GM19238 (cell line): ENCODE data around the gene ANO5.

Source experiments
- DNase-seq: peaks from one replicate; pipeline ENCODE4 v3.0.0; 2011; ENCODE audit warnings: low spot score; ENCODE audit not compliant: insufficient read length

The ANO5 gene, protein sequence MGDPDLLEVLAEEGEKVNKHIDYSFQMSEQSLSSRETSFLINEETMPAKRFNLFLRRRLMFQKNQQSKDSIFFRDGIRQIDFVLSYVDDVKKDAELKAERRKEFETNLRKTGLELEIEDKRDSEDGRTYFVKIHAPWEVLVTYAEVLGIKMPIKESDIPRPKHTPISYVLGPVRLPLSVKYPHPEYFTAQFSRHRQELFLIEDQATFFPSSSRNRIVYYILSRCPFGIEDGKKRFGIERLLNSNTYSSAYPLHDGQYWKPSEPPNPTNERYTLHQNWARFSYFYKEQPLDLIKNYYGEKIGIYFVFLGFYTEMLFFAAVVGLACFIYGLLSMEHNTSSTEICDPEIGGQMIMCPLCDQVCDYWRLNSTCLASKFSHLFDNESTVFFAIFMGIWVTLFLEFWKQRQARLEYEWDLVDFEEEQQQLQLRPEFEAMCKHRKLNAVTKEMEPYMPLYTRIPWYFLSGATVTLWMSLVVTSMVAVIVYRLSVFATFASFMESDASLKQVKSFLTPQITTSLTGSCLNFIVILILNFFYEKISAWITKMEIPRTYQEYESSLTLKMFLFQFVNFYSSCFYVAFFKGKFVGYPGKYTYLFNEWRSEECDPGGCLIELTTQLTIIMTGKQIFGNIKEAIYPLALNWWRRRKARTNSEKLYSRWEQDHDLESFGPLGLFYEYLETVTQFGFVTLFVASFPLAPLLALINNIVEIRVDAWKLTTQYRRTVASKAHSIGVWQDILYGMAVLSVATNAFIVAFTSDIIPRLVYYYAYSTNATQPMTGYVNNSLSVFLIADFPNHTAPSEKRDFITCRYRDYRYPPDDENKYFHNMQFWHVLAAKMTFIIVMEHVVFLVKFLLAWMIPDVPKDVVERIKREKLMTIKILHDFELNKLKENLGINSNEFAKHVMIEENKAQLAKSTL

DNA sequence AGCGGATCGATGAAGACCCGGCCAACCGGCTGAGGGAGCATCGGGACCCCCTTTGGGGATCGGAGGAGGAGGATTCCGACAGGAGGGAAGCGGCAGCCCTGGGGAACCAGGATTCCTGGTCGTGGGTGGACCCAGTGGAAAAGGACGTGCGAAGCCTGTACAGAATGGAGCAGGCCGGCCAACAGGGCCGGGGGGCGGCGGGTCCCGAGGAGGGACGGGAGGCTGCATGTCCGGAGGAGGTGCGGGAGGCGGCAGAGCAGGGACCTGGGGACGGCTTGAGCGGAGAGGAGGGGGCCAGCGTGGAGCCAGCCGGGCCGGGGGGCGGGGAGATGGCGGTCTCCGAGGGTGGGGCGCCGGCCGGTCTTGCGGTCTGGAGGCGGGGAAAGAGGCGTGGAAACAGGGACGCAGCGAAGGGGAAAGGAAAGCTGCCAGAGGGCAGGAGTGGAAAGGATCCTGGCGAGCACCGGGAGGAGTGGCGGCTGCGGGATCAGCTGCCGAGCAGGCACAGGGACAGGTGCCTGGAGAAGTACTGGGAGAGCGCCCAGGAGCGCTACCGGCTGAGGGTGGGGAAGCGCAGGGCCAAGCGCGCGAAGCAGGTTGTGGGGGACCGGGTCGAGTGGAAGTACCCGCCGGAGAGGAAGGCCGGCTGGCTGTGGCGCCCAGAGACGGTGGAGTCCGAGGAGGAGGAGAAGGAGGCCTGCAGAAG lies at the start of gene ANO5:
ANO5 (plus strand) TSS at position 444 of the 706 bp plus-strand sequence. CDS start 408 bp downstream, outside the sequence.
- DNase-seq = peak; percentile 40

- DNase-seq = no peak
These were observed 41.2 kb upstream of the ANO5 start for GRCh38 chr11:22151649-22152197.

DNA sequence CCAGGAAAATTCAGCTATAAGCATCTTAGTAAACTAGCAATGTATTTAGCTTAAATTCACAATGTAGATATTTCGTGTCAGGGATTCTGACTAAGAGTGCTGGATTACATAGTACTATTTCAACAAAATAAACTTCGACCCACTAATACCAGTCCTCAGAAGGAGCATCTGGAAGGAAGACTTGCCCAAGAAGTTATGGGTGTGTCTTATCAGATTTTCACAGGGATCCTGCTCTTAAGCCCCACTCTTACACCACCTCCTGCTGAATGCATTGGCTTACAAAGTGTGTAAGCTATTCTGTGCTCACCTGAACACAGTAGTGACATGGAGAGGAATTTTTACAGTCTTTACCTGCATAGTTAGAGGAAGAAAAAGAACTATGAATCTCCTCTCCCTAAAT lies 35.4 kb upstream of the ANO5 start:
- no peak for DNase-seq

DNA sequence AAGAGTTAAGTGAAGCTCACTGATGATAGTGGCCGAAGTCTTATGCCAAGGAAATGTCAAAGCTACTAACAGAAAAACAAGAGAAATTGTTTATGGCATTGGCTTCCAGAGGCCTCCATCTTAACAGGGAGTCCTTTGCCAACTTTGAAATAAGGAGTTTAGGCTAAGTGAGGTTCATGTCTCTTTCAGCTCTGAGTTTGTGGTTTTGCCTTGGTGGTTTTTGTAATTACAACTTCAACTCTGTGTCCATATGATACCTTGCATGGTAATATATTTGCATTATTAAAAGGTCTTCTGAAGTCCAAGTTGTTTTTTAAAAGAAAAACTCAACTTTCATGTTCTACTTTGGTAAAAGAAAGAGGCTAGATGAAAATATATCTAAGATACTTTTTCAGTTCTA lies 31.4 kb upstream of the ANO5 start:
- no peak for DNase-seq

- DNase-seq = no peak
These were observed 30.1 kb upstream of the ANO5 start for GRCh38 chr11:22162756-22163155.

GRCh38 chr11:22163394-22163797 lies 29.5 kb upstream of the ANO5 start:
- no peak for DNase-seq

GRCh38 chr11:22165087-22165486 lies 27.8 kb upstream of the ANO5 start:
- no peak for DNase-seq

GRCh38 chr11:22165759-22166513 lies 26.9 kb upstream of the ANO5 start:
- DNase-seq = no peak

GRCh38 chr11:22169833-22170232 lies 23.1 kb upstream of the ANO5 start:
- no peak for DNase-seq

- no peak for DNase-seq
These were observed 19.4 kb upstream of the ANO5 start for GRCh38 chr11:22173532-22173931.

GRCh38 chr11:22177186-22177585 lies 15.7 kb upstream of the ANO5 start:
- DNase-seq = no peak

GRCh38 chr11:22179626-22180025 lies 13.3 kb upstream of the ANO5 start:
- DNase-seq = no peak

- DNase-seq = no peak
These were observed 12.8 kb upstream of the ANO5 start for GRCh38 chr11:22180131-22180530.

DNA sequence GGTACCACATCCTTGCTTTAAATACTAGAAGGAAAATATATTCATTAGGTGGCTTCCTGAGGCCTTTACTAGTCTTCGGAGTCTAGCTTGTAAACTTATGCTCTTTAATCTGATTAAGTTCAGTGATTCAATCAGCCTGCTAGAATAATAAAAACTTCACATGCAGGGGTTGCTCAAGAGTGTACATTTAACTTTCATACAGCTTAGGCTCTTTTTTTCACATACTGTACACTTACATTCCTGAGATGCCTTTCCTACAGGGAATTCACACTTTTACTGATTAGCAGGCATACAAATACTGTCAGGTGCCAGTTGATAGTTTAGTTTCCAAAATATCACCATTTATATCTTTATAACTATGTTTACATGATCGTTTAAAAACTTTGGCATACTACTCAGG lies 3.2 kb upstream of the ANO5 start:
- DNase-seq = no peak

DNA sequence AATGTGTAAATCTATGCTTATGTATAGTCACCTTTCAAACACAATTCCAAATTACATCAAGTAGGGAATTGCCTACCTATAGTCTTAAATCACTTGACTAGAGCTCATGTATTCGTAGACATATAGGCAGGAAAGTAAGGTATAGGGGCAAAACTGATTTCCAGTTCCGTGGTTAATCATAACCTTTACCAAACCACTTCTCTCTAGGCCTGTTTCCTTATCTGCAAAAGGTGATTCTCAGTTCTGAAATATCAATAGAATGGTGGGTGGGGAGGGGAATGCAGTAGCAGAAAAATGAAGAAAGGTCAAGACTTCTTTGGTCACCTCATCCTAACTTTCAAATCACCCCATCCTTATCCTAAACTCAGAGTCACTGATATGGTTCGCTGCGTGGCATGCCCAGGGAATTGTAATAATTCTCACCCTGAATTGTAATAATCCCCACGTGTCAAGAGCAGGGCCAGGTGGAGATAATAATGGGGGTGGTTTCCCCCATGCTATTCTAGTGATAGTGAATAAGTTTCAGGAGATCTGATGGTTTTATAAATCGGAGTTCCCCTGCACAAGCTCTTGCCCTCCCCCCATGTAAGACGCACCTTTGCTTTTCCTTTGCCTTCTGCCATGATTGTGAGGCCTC lies 1.9 kb upstream of the ANO5 start:
- no peak for DNase-seq

- DNase-seq = no peak
These were observed 620 bp upstream of the ANO5 start for GRCh38 chr11:22192289-22192641.

DNA sequence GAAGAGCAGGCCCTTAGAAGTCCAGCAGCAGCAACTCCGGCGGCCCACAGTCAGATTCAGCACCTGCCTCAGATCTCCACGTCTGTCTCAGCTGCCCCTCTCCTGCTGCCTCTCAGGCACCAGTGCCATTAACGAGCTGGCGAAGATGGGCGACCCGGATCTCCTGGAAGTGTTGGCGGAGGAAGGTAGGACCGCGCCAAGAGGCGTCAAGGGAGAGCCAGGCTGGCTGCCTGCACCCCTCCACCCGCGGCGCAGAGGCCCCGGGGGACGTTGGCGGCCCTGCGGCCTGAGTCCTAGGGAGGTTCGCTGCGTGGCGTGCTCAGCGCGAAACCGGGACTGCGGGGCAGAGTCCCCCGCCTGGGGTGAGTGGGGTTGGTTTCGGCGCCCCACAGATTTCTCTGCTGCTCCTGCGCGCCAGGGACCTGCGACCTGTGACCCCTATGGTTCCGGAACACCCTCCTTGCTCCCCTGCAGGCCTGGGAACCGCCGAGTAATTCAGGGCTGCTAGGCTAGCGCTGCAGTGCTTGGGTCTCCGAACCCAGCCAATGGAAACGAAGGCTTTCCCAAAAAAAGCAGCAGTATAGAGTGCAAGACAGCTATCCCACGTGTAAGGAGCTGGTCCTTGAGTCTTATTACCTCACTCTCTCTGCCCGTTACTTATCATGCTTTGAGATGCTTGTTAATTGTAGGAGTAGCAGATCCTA lies 615 bp downstream of the ANO5 start:
- DNase-seq = peak; percentile 7

DNA sequence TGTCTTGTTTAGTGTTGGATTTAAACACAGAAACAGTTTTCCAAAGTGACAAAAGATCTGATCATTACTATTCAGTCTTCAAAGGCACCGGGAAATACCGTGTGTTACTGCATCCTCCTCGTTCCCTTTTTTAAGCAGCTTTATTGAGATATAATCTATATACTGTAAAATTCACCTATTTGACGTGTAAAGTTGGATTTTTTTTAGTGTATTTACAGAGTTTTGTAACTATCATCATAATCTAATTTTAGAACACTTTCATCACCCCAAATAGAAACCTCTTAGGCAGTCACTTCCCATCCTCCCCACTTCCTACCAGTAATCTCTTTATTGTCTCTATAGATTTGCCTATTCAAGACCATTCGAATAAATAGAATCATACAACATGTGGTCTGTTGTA lies 1.4 kb downstream of the ANO5 start:
- DNase-seq = no peak

DNA sequence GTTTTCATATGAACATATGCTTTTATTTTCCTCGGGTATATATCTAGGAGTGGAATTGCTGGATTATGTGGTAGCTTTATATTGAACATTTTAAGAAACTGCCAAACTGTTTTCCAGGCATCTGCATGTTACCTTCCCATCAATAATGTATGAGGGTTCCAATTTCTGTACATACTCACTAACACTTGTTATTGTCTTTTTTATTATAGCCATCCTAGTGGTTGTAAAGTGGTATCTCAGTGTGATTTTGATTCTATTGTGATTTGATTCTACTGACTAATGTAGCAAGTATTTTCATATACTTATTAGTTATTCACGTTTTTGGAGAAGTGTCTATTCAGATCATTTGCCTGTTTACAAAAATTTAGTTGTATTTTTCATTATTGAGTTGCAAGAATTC lies 2.0 kb downstream of the ANO5 start:
- DNase-seq = no peak
